Right atrium auricular region (tissue), 2 donors: ENCODE results near the gene ARHGAP12. TPM values are rescaled to one million over a fixed set of nuclear protein-coding genes. Genes with fewer than 3 reads are reported as not detected.
"Not testable (repeated sequence)": the region's sequence is repeated elsewhere in the genome, so short reads cannot be mapped to it uniquely, and the experiment has no call there.

Experiments used
- DNase-seq: peaks from one replicate; pipeline ENCODE4 v3.0.0-alpha.2; 2019; ENCODE audit warnings: low spot score
- H3K27ac ChIP-seq, 2 donors: fragments of 200-600 bp; sonication (generic); 1 replicate in 1 of 2; 2 replicates in 1 of 2; pipeline ENCODE4 v1.5.1; 2016 to 2019
- H3K27me3 ChIP-seq, 2 donors: fragments of 200-600 bp; sonication (generic); one replicate each; pipeline versions ENCODE4 v1.5.1 to v1.6.0; 2017 to 2019
- H3K36me3 ChIP-seq: fragments of 200-600 bp; sonication (generic); one replicate; pipeline ENCODE4 v1.5.1; 2016
- H3K4me1 ChIP-seq, 2 donors: fragments of 200-600 bp; sonication (generic); one replicate each; pipeline versions ENCODE4 v1.5.1 to v1.6.0; 2017 to 2019
- H3K4me3 ChIP-seq, 2 donors: fragments of 200-600 bp; sonication (generic); 1 replicate in 1 of 2; 2 replicates in 1 of 2; pipeline ENCODE4 v1.5.1; 2017 to 2019; ENCODE audit warnings: mild to moderate bottlenecking in 1 of 2, moderate library complexity in 1 of 2
- H3K9me3 ChIP-seq, 2 donors: fragments of 200-600 bp; sonication (generic); one replicate each; pipeline ENCODE4 v1.5.1; 2019
- total RNA-seq, 2 donors: library from RNA; depleted of rRNA; stranded (reverse); fragments of >200 nt; gene quantifications; one replicate each; pipeline ENCODE4 v1.1.0, GENCODE V29; 2016
- TF ChIP-seq, protein P1 (sequence below), 2 donors: fragments of 200-600 bp; sonication (generic); IDR thresholded peaks; one replicate each; pipeline ENCODE4 v1.5.1; 2019; ENCODE audit warnings: antibody characterized with exemption in 2 of 2

ARHGAP12 gene
- total RNA-seq, 2 donors from 2014 or later = 20.8 to 24.1 TPM

DNA sequence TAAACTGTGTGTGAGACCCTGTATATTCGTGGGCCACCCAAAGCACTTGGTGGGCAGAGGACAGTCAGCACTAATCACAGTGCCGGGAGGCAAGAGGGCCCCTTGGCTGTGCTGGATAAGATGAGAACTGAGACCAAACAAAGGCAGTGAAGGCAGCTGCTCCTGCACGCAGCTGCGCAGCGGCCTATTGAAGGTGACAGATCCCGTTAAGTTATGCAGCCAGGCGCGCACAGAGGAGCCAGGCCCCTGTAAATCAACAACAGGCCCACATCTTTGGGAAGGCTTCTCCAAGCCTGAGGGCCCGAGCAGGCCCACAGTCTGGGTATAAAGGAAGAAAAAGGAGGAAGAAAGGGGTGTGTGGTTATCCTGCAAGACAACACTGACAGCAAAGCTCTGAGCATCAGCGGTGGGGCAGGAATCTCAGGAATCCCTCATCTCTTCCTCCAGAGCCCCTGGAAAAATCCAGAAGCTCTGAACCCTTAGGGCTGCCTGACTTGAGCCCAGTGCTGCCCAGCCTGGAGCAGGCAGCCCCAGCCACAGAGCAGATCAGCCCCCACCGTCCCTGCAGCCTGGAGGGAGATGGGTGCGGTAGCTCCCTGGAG is 154.2 kb downstream of the ARHGAP12 start:
- peaks cover 0 to 4% of the 10 kb centered on the region in 2 donors for H3K4me1 ChIP-seq
- H3K27me3 ChIP-seq = no peaks in the 10 kb centered on the region
- no peak for DNase-seq
- no peaks in the 10 kb centered on the region for H3K36me3 ChIP-seq
- no peak overlapping the region for H3K4me3 ChIP-seq
- H3K9me3 ChIP-seq = no peaks in the 10 kb centered on the region
- TF ChIP-seq, protein P1, sequence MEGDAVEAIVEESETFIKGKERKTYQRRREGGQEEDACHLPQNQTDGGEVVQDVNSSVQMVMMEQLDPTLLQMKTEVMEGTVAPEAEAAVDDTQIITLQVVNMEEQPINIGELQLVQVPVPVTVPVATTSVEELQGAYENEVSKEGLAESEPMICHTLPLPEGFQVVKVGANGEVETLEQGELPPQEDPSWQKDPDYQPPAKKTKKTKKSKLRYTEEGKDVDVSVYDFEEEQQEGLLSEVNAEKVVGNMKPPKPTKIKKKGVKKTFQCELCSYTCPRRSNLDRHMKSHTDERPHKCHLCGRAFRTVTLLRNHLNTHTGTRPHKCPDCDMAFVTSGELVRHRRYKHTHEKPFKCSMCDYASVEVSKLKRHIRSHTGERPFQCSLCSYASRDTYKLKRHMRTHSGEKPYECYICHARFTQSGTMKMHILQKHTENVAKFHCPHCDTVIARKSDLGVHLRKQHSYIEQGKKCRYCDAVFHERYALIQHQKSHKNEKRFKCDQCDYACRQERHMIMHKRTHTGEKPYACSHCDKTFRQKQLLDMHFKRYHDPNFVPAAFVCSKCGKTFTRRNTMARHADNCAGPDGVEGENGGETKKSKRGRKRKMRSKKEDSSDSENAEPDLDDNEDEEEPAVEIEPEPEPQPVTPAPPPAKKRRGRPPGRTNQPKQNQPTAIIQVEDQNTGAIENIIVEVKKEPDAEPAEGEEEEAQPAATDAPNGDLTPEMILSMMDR (IDR thresholded peaks at IDR 0.05) = no peak
- H3K27ac ChIP-seq = no peak overlapping the region

- H3K4me1 ChIP-seq = peaks cover 0 to 4% of the 10 kb centered on the region in 2 donors
- TF ChIP-seq, protein P1 (IDR thresholded peaks at IDR 0.05) = no peak
- H3K9me3 ChIP-seq = no peaks in the 10 kb centered on the region
- no peaks in the 10 kb centered on the region for H3K36me3 ChIP-seq
- no peaks in the 10 kb centered on the region for H3K27me3 ChIP-seq
- no peak overlapping the region for H3K27ac ChIP-seq
- H3K4me3 ChIP-seq = no peak overlapping the region
- no peak for DNase-seq
Observed at GRCh38 chr10:31773749-31774298, 154.8 kb downstream of the ARHGAP12 start.

GRCh38 chr10:31771331-31771831 is 157.2 kb downstream of the ARHGAP12 start:
- peaks cover 0 to 4% of the 10 kb centered on the region in 2 donors for H3K4me1 ChIP-seq
- H3K9me3 ChIP-seq = no peaks in the 10 kb centered on the region
- DNase-seq = no peak
- H3K27me3 ChIP-seq = no peaks in the 10 kb centered on the region
- H3K36me3 ChIP-seq = no peaks in the 10 kb centered on the region
- peak overlapping the region; percentile 14 to 38 for H3K27ac ChIP-seq
- no peak overlapping the region for H3K4me3 ChIP-seq
- TF ChIP-seq, protein P1 (IDR thresholded peaks at IDR 0.05) = no peak

DNA sequence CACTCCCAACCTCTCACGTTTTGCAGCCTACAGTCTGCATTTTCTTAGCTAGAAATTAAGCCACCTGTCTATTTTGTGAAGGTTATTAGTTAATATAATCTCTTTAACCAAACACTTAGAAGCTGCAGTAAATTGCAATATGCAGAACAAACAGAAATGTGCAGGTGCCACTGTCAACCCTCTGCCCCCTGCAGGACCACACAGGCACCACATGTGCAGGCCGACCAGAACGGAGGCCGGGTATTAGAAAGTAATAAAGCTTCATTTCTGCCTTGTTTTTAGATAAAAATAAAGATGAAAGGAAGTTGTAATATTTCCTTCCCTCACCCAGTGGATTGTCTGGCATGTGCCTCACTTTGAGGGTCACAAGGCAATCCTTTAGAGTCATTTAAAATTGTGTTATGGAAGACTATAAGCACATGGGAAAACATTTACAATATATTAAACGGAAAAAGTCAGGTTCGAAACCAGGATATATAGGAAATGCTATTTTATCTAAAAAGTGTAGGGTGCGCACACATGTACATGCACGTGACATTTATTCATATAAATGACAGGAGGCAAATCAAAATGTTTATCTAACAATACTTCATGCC is 158.2 kb downstream of the ARHGAP12 start:
- H3K27ac ChIP-seq = no peak overlapping the region
- no peak overlapping the region for H3K4me3 ChIP-seq
- no peaks in the 10 kb centered on the region for H3K36me3 ChIP-seq
- TF ChIP-seq, protein P1 (IDR thresholded peaks at IDR 0.05) = peak; percentile 21 to 77
- no peaks in the 10 kb centered on the region for H3K27me3 ChIP-seq
- DNase-seq = no peak
- peaks cover 0 to 4% of the 10 kb centered on the region in 2 donors for H3K4me1 ChIP-seq
- H3K9me3 ChIP-seq = no peaks in the 10 kb centered on the region

- TF ChIP-seq, protein P1 (IDR thresholded peaks at IDR 0.05) = no peak
- Histone ChIP-seq H3K4me1 (peaks cover 0 to 4% of the 10 kb centered on the region in 2 donors), H3K27me3 (no peaks in the 10 kb centered on the region), H3K4me3 (no peak overlapping the region), H3K9me3 (no peaks in the 10 kb centered on the region), H3K27ac (no peak overlapping the region), H3K36me3 (no peaks in the 10 kb centered on the region)
- no peak for DNase-seq
Observed at GRCh38 chr10:31769564-31769963, 159.1 kb downstream of the ARHGAP12 start.

DNA sequence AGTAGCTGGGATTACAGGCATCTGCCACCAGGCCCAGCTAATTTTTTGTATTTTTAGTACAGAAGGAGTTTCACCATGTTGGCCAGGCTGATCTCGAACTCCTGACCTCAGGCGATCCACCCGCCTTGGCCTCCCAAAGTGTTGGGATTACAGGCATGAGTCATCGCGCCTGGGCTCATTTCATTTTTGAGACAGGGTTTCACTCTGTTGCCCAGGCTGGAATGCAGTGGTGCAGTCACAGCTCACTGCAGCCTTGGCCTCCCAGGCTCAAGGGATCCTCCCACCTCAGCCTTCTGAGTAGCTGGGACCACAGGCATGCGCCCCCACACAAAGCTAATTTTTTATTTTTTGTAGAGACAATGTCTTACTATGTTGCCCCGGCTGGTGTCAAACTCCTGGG is 159.7 kb downstream of the ARHGAP12 start:
- H3K4me1 ChIP-seq, H3K27me3 ChIP-seq, H3K9me3 ChIP-seq, H3K36me3 ChIP-seq, H3K4me3 ChIP-seq, DNase-seq: not testable (repeated sequence)
- H3K27ac ChIP-seq = peak overlapping the region in 1 of 2 donors; percentile 35
